Body of pancreas (tissue), 4 donors: ENCODE results near the gene PPP1R9B. TPM values are rescaled to one million over a fixed set of nuclear protein-coding genes. Genes with fewer than 3 reads are reported as not detected.

Experiments
- ATAC-seq: fragments of 150-250 bp; one replicate; pipeline ENCODE4 v1.9.1; 2016
- DNase-seq, 4 donors: peaks; one replicate each; pipeline ENCODE4 v3.0.0-alpha.2; 2019
- H3K27ac ChIP-seq, 4 donors: fragments of 200-600 bp; sonication (generic); 1 replicate in 3 of 4; 2 replicates in 1 of 4; pipeline versions ENCODE4 v1.5.1 to v1.6.1; 2016 to 2019; ENCODE audit warnings: mild to moderate bottlenecking in 1 of 4, mixed read lengths in 1 of 4, moderate library complexity in 1 of 4
- H3K27me3 ChIP-seq, 2 donors: fragments of 200-600 bp; sonication (generic); one replicate each; pipeline ENCODE4 v1.6.0; 2016; ENCODE audit warnings: mild to moderate bottlenecking in 1 of 2
- H3K36me3 ChIP-seq, 2 donors: fragments of 200-600 bp; sonication (generic); replicated peaks in 1 of 2; 2 replicates each; pipeline ENCODE4 v1.5.1; 2016; ENCODE audit warnings: low read depth in 2 of 2; ENCODE audit not compliant: insufficient read depth in 1 of 2
- H3K4me1 ChIP-seq: fragments of 200-600 bp; sonication (generic); one replicate; pipeline ENCODE4 v1.6.0; 2016
- H3K4me3 ChIP-seq, 2 donors: fragments of 200-600 bp; sonication (generic); 1 replicate in 1 of 2; 2 replicates in 1 of 2; pipeline ENCODE4 v1.5.1; 2016 to 2019
- H3K9me3 ChIP-seq, 3 donors: fragments of 200-600 bp; sonication (generic); 1 replicate in 2 of 3; 2 replicates in 1 of 3; pipeline ENCODE4 v1.5.1; 2016
- POLR2A ChIP-seq, 3 donors: fragments of 450-650 bp; IDR thresholded peaks; one replicate each; pipeline ENCODE4 v1.6.1; 2016; ENCODE audit warnings: antibody characterized with exemption in 3 of 3, mild to moderate bottlenecking in 2 of 3
- WGBS, 2 donors: methylation state at CpG; one replicate each; pipeline ENCODE4 v1.1.5; 2017; 5-methylcytosine and 5-hydroxymethylcytosine counted together
- intact Hi-C: fragments of 100-400 bp; cut with DNase I; formaldehyde crosslinking; loops from one replicate; pipeline ENCODE4 v1.15.1; 2023
- total RNA-seq, 2 donors: library from RNA; depleted of rRNA; stranded (reverse); fragments of >200 nt; gene quantifications; one replicate each; pipeline ENCODE4 v1.1.0, GENCODE V29; 2016
- TF ChIP-seq, protein P1 (sequence below), 7 experiments: fragments of 450-650 bp in 4 of 7; fragments of 200-600 bp in 3 of 7; sonication (generic) in 3 of 7; IDR thresholded peaks; one replicate each; pipeline ENCODE4 v1.5.1; 2016 to 2019; ENCODE audit warnings: antibody characterized with exemption in 7 of 7

PPP1R9B gene, protein sequence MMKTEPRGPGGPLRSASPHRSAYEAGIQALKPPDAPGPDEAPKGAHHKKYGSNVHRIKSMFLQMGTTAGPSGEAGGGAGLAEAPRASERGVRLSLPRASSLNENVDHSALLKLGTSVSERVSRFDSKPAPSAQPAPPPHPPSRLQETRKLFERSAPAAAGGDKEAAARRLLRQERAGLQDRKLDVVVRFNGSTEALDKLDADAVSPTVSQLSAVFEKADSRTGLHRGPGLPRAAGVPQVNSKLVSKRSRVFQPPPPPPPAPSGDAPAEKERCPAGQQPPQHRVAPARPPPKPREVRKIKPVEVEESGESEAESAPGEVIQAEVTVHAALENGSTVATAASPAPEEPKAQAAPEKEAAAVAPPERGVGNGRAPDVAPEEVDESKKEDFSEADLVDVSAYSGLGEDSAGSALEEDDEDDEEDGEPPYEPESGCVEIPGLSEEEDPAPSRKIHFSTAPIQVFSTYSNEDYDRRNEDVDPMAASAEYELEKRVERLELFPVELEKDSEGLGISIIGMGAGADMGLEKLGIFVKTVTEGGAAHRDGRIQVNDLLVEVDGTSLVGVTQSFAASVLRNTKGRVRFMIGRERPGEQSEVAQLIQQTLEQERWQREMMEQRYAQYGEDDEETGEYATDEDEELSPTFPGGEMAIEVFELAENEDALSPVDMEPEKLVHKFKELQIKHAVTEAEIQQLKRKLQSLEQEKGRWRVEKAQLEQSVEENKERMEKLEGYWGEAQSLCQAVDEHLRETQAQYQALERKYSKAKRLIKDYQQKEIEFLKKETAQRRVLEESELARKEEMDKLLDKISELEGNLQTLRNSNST
- 10 to 100 TPM; 20.0 to 31.0 TPM for total RNA-seq

- Histone ChIP-seq H3K4me3 (peak within 1 kb of the TSS; percentile 67 to 70), H3K4me1 (peaks cover 70% of the 10 kb centered on the region), H3K36me3 (no peaks in the 10 kb centered on the region), H3K9me3 (no peaks in the 10 kb centered on the region), H3K27me3 (no peaks in the 10 kb centered on the region), H3K27ac (peak within 1 kb of the TSS; percentile 73 to 86 (median 82))
- WGBS, 2 donors: 0 to 1% methylated on average over 20 to 69 of the region's 69 CpGs
- DNase-seq: no peak
- ATAC-seq: peak; percentile 10
- intact Hi-C loops: no loop called here
- TF ChIP-seq, protein P1, sequence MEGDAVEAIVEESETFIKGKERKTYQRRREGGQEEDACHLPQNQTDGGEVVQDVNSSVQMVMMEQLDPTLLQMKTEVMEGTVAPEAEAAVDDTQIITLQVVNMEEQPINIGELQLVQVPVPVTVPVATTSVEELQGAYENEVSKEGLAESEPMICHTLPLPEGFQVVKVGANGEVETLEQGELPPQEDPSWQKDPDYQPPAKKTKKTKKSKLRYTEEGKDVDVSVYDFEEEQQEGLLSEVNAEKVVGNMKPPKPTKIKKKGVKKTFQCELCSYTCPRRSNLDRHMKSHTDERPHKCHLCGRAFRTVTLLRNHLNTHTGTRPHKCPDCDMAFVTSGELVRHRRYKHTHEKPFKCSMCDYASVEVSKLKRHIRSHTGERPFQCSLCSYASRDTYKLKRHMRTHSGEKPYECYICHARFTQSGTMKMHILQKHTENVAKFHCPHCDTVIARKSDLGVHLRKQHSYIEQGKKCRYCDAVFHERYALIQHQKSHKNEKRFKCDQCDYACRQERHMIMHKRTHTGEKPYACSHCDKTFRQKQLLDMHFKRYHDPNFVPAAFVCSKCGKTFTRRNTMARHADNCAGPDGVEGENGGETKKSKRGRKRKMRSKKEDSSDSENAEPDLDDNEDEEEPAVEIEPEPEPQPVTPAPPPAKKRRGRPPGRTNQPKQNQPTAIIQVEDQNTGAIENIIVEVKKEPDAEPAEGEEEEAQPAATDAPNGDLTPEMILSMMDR (IDR thresholded peaks at IDR 0.05): no peak
- TF ChIP-seq POLR2A (IDR thresholded peaks at IDR 0.05): no peak
Measured at GRCh38 chr17:50150354-50151040, at the start of gene PPP1R9B. PPP1R9B (minus strand) TSS chr17:50150677; CDS start chr17:50150513, 164 bp downstream.

GRCh38 chr17:50199803-50200456 lies 49.5 kb upstream of the PPP1R9B start:
- DNase-seq (peak; percentile 85 to 94 (median 92)), ATAC-seq (peak; percentile 90)
- 1 to 2% methylated on average over 24 to 36 of the region's 36 CpGs for WGBS, 2 donors
- TF ChIP-seq, protein P1 (IDR thresholded peaks at IDR 0.05): no peak
- peak in 2 of 3 donors; percentile 65 to 66 for TF ChIP-seq POLR2A (IDR thresholded peaks at IDR 0.05)
- no peaks in the 10 kb centered on the region for H3K36me3 ChIP-seq
- peaks cover 0 to 12% of the 10 kb centered on the region in 2 donors for H3K27me3 ChIP-seq
- H3K4me3 ChIP-seq: no peak overlapping the region
- intact Hi-C loops: loop anchor here (5.0 kb wide), 1 partner anchor 72 kb away; the partner anchor contains the start of gene TMEM92
- H3K9me3 ChIP-seq: no peaks in the 10 kb centered on the region
- peaks cover 27% of the 10 kb centered on the region for H3K4me1 ChIP-seq
- peak overlapping the region; percentile 41 to 83 (median 65) for H3K27ac ChIP-seq

GRCh38 chr17:50199211-50199802 lies 48.8 kb upstream of the PPP1R9B start:
- Histone ChIP-seq H3K4me3 (no peak overlapping the region), H3K27me3 (peaks cover 0 to 12% of the 10 kb centered on the region in 2 donors), H3K9me3 (no peaks in the 10 kb centered on the region), H3K27ac (peak overlapping the region; percentile 41 to 83 (median 65)), H3K36me3 (no peaks in the 10 kb centered on the region), H3K4me1 (peaks cover 27% of the 10 kb centered on the region)
- no peak for DNase-seq
- intact Hi-C loops: no loop called here
- ATAC-seq: no peak
- TF ChIP-seq, protein P1 (IDR thresholded peaks at IDR 0.05): no peak
- TF ChIP-seq POLR2A (IDR thresholded peaks at IDR 0.05): no peak
- WGBS, 2 donors: 31 to 64% methylated on average over 24 to 36 of the region's 41 CpGs

GRCh38 chr17:50198026-50198669 lies 47.7 kb upstream of the PPP1R9B start:
- no peaks in the 10 kb centered on the region for H3K36me3 ChIP-seq
- no peak for TF ChIP-seq POLR2A (IDR thresholded peaks at IDR 0.05)
- TF ChIP-seq, protein P1 (IDR thresholded peaks at IDR 0.05): peak; percentile 32 to 61 (median 56)
- peaks cover 0 to 12% of the 10 kb centered on the region in 2 donors for H3K27me3 ChIP-seq
- H3K9me3 ChIP-seq: no peaks in the 10 kb centered on the region
- ATAC-seq: no peak
- intact Hi-C loops: no loop called here
- no peak overlapping the region for H3K27ac ChIP-seq
- no peak overlapping the region for H3K4me3 ChIP-seq
- DNase-seq: peak; percentile 56 to 65 (median 58)
- H3K4me1 ChIP-seq: peaks cover 27% of the 10 kb centered on the region
- 12 to 27% methylated on average over 7 of the region's 7 CpGs for WGBS, 2 donors
